Astrocyte of the cerebellum (primary cell): ENCODE results near the gene ATP13A5.

Experiments
- DNase-seq: peaks from one replicate; pipeline ENCODE4 v3.0.0-alpha.2; 2011; ENCODE audit warnings: low read depth
- H3K4me3 ChIP-seq: 2 replicates; pipeline ENCODE4 v1.5.1; 2011; ENCODE audit warnings: mild to moderate bottlenecking, low read depth, low read length, moderate library complexity
- in situ Hi-C: cut with HindIII; loops from 2 replicates; pipeline ENCODE4 v1.10.0; 2017; ENCODE audit warnings: low sequenced_read_pairs
- TF ChIP-seq, protein P1 (sequence below): IDR thresholded peaks from 2 replicates; pipeline ENCODE4 v1.5.1; 2012; ENCODE audit warnings: low read length, low read depth, moderate library complexity, mild to moderate bottlenecking; ENCODE audit errors: missing control alignments

Gene ATP13A5

DNA sequence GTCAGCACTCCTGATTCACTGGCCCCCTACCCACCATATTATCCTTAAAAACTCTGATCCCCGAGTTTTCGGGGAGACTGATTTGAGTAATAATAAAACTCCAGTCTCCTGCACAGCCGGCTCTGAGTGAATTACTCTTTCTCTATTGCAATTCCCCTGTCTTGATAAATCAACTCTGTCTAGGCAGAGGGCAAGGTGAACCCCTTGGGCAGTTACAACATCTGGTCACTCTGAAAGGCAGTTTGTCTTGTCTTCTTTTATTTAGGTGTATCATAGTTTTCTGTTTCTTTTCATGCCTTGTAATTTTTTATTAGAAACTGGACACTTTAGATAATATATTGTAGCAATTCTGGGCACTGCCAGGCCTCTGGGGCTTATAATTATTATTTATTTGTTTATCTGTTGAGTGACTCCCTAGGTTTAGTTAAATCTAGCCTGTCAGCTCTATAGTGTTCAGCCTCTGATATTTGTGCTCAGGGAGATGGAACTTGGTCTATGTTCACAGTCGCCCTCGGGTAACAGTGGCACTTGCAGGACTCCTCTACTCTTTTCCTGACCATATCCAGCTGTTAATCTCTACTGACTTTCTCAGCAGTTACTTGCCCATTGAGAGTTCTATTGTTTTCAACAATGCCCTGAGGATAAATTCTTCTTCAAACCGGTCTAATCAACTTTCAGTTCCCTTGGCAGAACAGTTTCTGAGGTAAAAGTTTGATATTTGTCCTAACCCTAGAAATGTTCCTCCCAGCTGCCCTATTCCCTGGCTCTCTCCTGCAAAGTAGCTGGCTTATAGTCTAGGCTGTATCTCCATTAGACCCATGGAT, 153.0 kb downstream of the ATP13A5 start:
- DNase-seq: no peak
- no peak overlapping the region for H3K4me3 ChIP-seq
- TF ChIP-seq, protein P1, sequence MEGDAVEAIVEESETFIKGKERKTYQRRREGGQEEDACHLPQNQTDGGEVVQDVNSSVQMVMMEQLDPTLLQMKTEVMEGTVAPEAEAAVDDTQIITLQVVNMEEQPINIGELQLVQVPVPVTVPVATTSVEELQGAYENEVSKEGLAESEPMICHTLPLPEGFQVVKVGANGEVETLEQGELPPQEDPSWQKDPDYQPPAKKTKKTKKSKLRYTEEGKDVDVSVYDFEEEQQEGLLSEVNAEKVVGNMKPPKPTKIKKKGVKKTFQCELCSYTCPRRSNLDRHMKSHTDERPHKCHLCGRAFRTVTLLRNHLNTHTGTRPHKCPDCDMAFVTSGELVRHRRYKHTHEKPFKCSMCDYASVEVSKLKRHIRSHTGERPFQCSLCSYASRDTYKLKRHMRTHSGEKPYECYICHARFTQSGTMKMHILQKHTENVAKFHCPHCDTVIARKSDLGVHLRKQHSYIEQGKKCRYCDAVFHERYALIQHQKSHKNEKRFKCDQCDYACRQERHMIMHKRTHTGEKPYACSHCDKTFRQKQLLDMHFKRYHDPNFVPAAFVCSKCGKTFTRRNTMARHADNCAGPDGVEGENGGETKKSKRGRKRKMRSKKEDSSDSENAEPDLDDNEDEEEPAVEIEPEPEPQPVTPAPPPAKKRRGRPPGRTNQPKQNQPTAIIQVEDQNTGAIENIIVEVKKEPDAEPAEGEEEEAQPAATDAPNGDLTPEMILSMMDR: no peak
- in situ Hi-C loops: no loop called here
